Measurements from ENCODE around the gene ANKHD1.

- TF ChIP-seq CTCF (conservative IDR thresholded peaks at IDR 0.05; ENCODE audit: low read length) (no peak), EZH2phosphoT487 (IDR thresholded peaks at IDR 0.05; ENCODE audit: borderline replicate concordance) (no peak)
Observed at GRCh38 chr5:140513124-140513523, 111.5 kb downstream of the ANKHD1 start.

Measured in Loucy (cell line).